HepG2 (cell line): ENCODE data around the gene AUH. TPM values are rescaled to one million over a fixed set of nuclear protein-coding genes. Genes with fewer than 3 reads are reported as not detected.

Source experiments
- ATAC-seq: fragments of 200-7000 bp; cut with Tn5 transposase; 3 replicates; pipeline ENCODE4 v1.9.1; 2020; ENCODE audit warnings: mild to moderate bottlenecking, moderate library complexity
- BruUV-seq: library from RNA; stranded (reverse); fragments of 400-500 nt; replicated peaks from 2 replicates; lab custom pipeline; 2021; lab: Mats Ljungman, UMichigan
- CTCF ChIA-PET: fragments of 300-600 bp; formaldehyde crosslinking; extraction: SDS; loops from one replicate; lab custom pipeline; 2021; ENCODE audit warnings: low total read pairs, inconsistent platforms, low intra/inter-chr PET ratio; lab: Yijun Ruan, JAX
- POLR2A ChIA-PET: fragments of 350-600 bp; sonication (Branson Sonifier 250); formaldehyde crosslinking; loops from one replicate; lab custom pipeline; 2020; ENCODE audit warnings: antibody characterized with exemption, inconsistent platforms; lab: Yijun Ruan, JAX
- DNase-seq: peaks from one replicate; pipeline ENCODE4 v3.0.0-alpha.2; 2015; ENCODE audit warnings: low spot score
- FAIRE-seq: peaks from 3 replicates; lab custom pipeline; 2011; peaks lifted over from hg19 to GRCh38; lab: Jason Lieb, UNC
- H2AFZ ChIP-seq: one replicate; pipeline ENCODE4 v1.6.1; 2011; ENCODE audit warnings: low read length, inconsistent platforms
- H3K27ac ChIP-seq: fragments of 300-600 bp; 3 replicates; pipeline ENCODE4 v1.8.0; 2011; ENCODE audit warnings: mixed run types, mild to moderate bottlenecking, mixed read lengths, low read length, inconsistent platforms; ENCODE audit not compliant: insufficient read depth; ENCODE audit errors: extremely low read length
- H3K27me3 ChIP-seq, 2 experiments: fragments of 200-600 bp in 1 of 2; 2 replicates in 1 of 2; 3 replicates in 1 of 2; pipeline versions ENCODE4 v1.6.0 to v1.8.0; 2011; ENCODE audit warnings: low read length in 2 of 2, mild to moderate bottlenecking in 2 of 2, moderate library complexity in 2 of 2, inconsistent platforms in 1 of 2; ENCODE audit not compliant: insufficient read depth in 2 of 2, control insufficient read depth in 1 of 2
- H3K36me3 ChIP-seq, 2 experiments: fragments of 200-600 bp in 1 of 2; replicated peaks in 1 of 2; 2 replicates in 1 of 2; 3 replicates in 1 of 2; pipeline versions ENCODE4 v1.5.1 to v1.8.0; 2011; ENCODE audit warnings: low read length in 2 of 2, inconsistent platforms in 1 of 2; ENCODE audit not compliant: insufficient read depth in 2 of 2, control insufficient read depth in 1 of 2
- H3K4me1 ChIP-seq: 2 replicates; pipeline ENCODE4 v1.5.1; 2012; ENCODE audit warnings: low read length, inconsistent platforms; ENCODE audit not compliant: insufficient read depth
- H3K4me2 ChIP-seq: 2 replicates; pipeline ENCODE4 v1.6.0; 2011; ENCODE audit warnings: low read depth, low read length, inconsistent platforms
- H3K4me3 ChIP-seq, 3 experiments: fragments of 200-600 bp in 1 of 3; sonication (generic), shearing (Covaris generic) in 1 of 3; replicated peaks in 1 of 3; 2 replicates each; pipeline ENCODE4 v1.5.1; 2011 to 2016; ENCODE audit warnings: low read length in 3 of 3, inconsistent platforms in 2 of 3, low read depth in 2 of 3, mild to moderate bottlenecking in 2 of 3, control low read depth in 1 of 3, mixed read lengths in 1 of 3; ENCODE audit not compliant: insufficient read depth in 1 of 3
- H3K79me2 ChIP-seq: one replicate; pipeline ENCODE4 v1.6.1; 2011; ENCODE audit warnings: low read length, inconsistent platforms; ENCODE audit not compliant: insufficient read depth
- H3K9ac ChIP-seq: 2 replicates; pipeline ENCODE4 v1.6.0; 2011; ENCODE audit warnings: mild to moderate bottlenecking, low read depth, low read length, inconsistent platforms; ENCODE audit not compliant: insufficient read depth
- H3K9me3 ChIP-seq: 2 replicates; pipeline ENCODE4 v1.5.1; 2012; ENCODE audit warnings: mild to moderate bottlenecking, low read length
- H4K20me1 ChIP-seq: 2 replicates; pipeline ENCODE4 v1.6.0; 2011; ENCODE audit warnings: inconsistent platforms, mild to moderate bottlenecking, low read length, moderate library complexity; ENCODE audit not compliant: insufficient read depth
- DMAP1 ChIP-seq: IDR thresholded peaks from 2 replicates; pipeline ENCODE4 v1.6.1; 2016
- HNF4A ChIP-seq: sonication (generic); formaldehyde crosslinking; IDR thresholded peaks from 2 replicates; pipeline ENCODE4 v1.4.0; 2020; ENCODE audit warnings: missing genetic modification reagents
- IRF9 ChIP-seq: sonication (generic); formaldehyde crosslinking; IDR thresholded peaks from 2 replicates; pipeline ENCODE4 v1.8.0; 2022; ENCODE audit warnings: missing genetic modification reagents, mild to moderate bottlenecking, borderline replicate concordance
- MAFF ChIP-seq: IDR thresholded peaks from 2 replicates; pipeline ENCODE4 v1.6.1; 2011; ENCODE audit warnings: low read depth, low read length, improper control_type of control experiment
- MAFK ChIP-seq, 2 experiments: IDR thresholded peaks in 1 of 2; conservative IDR thresholded peaks in 1 of 2; 2 replicates each; pipeline ENCODE4 v1.6.1; 2011; ENCODE audit warnings: improper control_type of control experiment in 2 of 2, low read length in 2 of 2
- MTF2 ChIP-seq: sonication (generic); formaldehyde crosslinking; IDR thresholded peaks from 2 replicates; pipeline ENCODE4 v1.5.0; 2020; ENCODE audit warnings: missing genetic modification reagents, borderline replicate concordance
- RAD21 ChIP-seq: fragments of 450-650 bp; formaldehyde crosslinking; IDR thresholded peaks from 2 replicates; pipeline ENCODE4 v1.5.0; 2020; ENCODE audit warnings: mild to moderate bottlenecking
- ZBTB37 ChIP-seq: sonication (generic); formaldehyde crosslinking; IDR thresholded peaks from 2 replicates; pipeline ENCODE4 v1.4.0; 2020; ENCODE audit warnings: mild to moderate bottlenecking, missing genetic modification reagents
- ZMYM3 ChIP-seq: sonication (generic); formaldehyde crosslinking; IDR thresholded peaks from 2 replicates; pipeline ENCODE4 v1.5.1; 2020; ENCODE audit warnings: mild to moderate bottlenecking, missing genetic modification reagents
- ZNF205 ChIP-seq: IDR thresholded peaks from 2 replicates; pipeline ENCODE4 v1.6.1; 2018; ENCODE audit warnings: missing biosample characterization, missing genetic modification reagents
- ZNF256 ChIP-seq: sonication (generic); formaldehyde crosslinking; conservative IDR thresholded peaks from 2 replicates; pipeline ENCODE4 v1.4.0; 2020; ENCODE audit warnings: missing genetic modification reagents
- ZNF772 ChIP-seq: sonication (generic); formaldehyde crosslinking; IDR thresholded peaks from 2 replicates; pipeline ENCODE4 v1.5.0; 2020; ENCODE audit warnings: mild to moderate bottlenecking, missing genetic modification reagents
- ZNF800 ChIP-seq: sonication (generic); formaldehyde crosslinking; IDR thresholded peaks from 2 replicates; pipeline ENCODE4 v1.4.0; 2020; ENCODE audit warnings: missing genetic modification reagents
- ZNF83 ChIP-seq: sonication (generic); formaldehyde crosslinking; IDR thresholded peaks from 2 replicates; pipeline ENCODE4 v1.4.0; 2020; ENCODE audit warnings: missing genetic modification reagents, mild to moderate bottlenecking, borderline replicate concordance
- WGBS: methylation state at CpG from one replicate; pipeline ENCODE4 v1.1.6; 2017; ENCODE audit warnings: low lambda C conversion rate; 5-methylcytosine and 5-hydroxymethylcytosine counted together
- in situ Hi-C: cut with HindIII; loops from 2 replicates; pipeline ENCODE4 v1.10.0; 2017; ENCODE audit warnings: low pct_unique_long_range_greater_than_20kb; ENCODE audit not compliant: extremely low pct_ligation_motif_present
- intact Hi-C: fragments of 100-400 bp; cut with micrococcal nuclease; formaldehyde crosslinking; loops from one replicate; pipeline ENCODE4 v1.10.0; 2022; ENCODE audit not compliant: unreplicated experiment
- polyA plus RNA-seq, 8 experiments: library from polyadenylated mRNA; depleted of rRNA in 3 of 8; stranded (reverse) in 7 of 8; unstranded in 1 of 8; fragments of >200 nt; fragmentation: Illumina TruSeq in 4 of 8; extraction: Trizol in 4 of 8; gene quantifications; 2 replicates each; pipeline versions ENCODE4 v1.2.1 to v1.2.3, GENCODE V29; 2011 to 2016; ENCODE audit warnings: low read depth in 4 of 8, missing spikeins in 1 of 8, mixed read lengths in 1 of 8; ENCODE audit not compliant: insufficient read depth in 1 of 8
- total RNA-seq, 5 experiments: library from RNA; depleted of rRNA; stranded (reverse); fragments of >200 nt; fragmentation: Illumina TruSeq; extraction: Trizol; gene quantifications; 2 replicates each; pipeline ENCODE4 v1.2.3, GENCODE V29; 2016; ENCODE audit warnings: low read depth in 1 of 5

Gene AUH
- total and polyA plus RNA-seq, 2 of the 13 experiments (the other 11 are each of a cell fraction or from before 2014, with no cell fraction given) = 25.8 to 31.9 TPM

GRCh38 chr9:91331849-91332248 lies 29.9 kb downstream of the AUH start:
- Histone ChIP-seq H3K27ac (no peak overlapping the region), H3K79me2 (peaks cover 2% of the 10 kb centered on the region), H2AFZ (no peak overlapping the region), H3K27me3 (no peaks in the 10 kb centered on the region), H3K9me3 (peaks cover 10% of the 10 kb centered on the region; the same call in 1 of the 2 replicates), H3K4me3 (no peak overlapping the region), H3K9ac (no peak overlapping the region), H3K36me3 (peaks cover 6 to 34% of the 10 kb centered on the region in 2 experiments), H3K4me2 (no peak overlapping the region), H4K20me1 (no peaks in the 10 kb centered on the region), H3K4me1 (no peaks in the 10 kb centered on the region)
- ChIA-PET CTCF (no interaction called here), POLR2A (no interaction called here)
- no peak for DNase-seq
- no peak for FAIRE-seq
- in situ Hi-C loops = no loop called here
- ATAC-seq = no peak
- WGBS = 94% methylated on average over 7 of the region's 7 CpGs
- intact Hi-C loops = no loop called here
- no TSS peak for BruUV-seq
- TF ChIP-seq MAFK (conservative IDR thresholded peaks at IDR 0.05 in 1 of 2, IDR thresholded peaks at IDR 0.05 in 1 of 2; ENCODE audit: low read length in 2 of 2) (peak; percentile 75 to 77), ZNF205 (CRISPR knock-in tag) (no peak), MAFF (peak; percentile 66; the same call in 1 of the 2 replicates)

- peaks cover 2% of the 10 kb centered on the region for H3K79me2 ChIP-seq
- no peaks in the 10 kb centered on the region for H3K4me1 ChIP-seq
- DNase-seq (no peak), ATAC-seq (no peak), FAIRE-seq (no peak)
- ChIA-PET POLR2A (no interaction called here), CTCF (no interaction called here)
- peaks cover 10% of the 10 kb centered on the region; the same call in 1 of the 2 replicates for H3K9me3 ChIP-seq
- intact Hi-C loops (no loop called here), in situ Hi-C loops (no loop called here)
- no peak overlapping the region for H3K4me3 ChIP-seq
- H2AFZ ChIP-seq = no peak overlapping the region
- no peak overlapping the region for H3K9ac ChIP-seq
- no peaks in the 10 kb centered on the region for H4K20me1 ChIP-seq
- peaks cover 6 to 48% of the 10 kb centered on the region in 2 experiments for H3K36me3 ChIP-seq
- no peak overlapping the region for H3K27ac ChIP-seq
- no peaks in the 10 kb centered on the region for H3K27me3 ChIP-seq
- no peak overlapping the region for H3K4me2 ChIP-seq
- WGBS = 98% methylated on average over 6 of the region's 6 CpGs
- no TSS peak for BruUV-seq
- TF ChIP-seq DMAP1 (CRISPR knock-in tag) (no peak), ZNF83 (CRISPR knock-in tag) (no peak), ZBTB37 (CRISPR knock-in tag) (no peak), MTF2 (no peak), ZNF800 (CRISPR knock-in tag) (no peak), ZNF772 (CRISPR knock-in tag) (no peak), ZMYM3 (CRISPR knock-in tag) (no peak), RAD21 (CRISPR knock-in tag) (no peak), HNF4A (no peak), ZNF256 (CRISPR knock-in tag) (no peak), IRF9 (CRISPR knock-in tag) (no peak)
These were observed 33.5 kb downstream of the AUH start for GRCh38 chr9:91328186-91328585.
